ENCODE data around the gene PITPNC1.
"Not testable (repeated sequence)": the region's sequence is repeated elsewhere in the genome, so short reads cannot be mapped to it uniquely, and the experiment has no call there.

The PITPNC1 gene

DNA sequence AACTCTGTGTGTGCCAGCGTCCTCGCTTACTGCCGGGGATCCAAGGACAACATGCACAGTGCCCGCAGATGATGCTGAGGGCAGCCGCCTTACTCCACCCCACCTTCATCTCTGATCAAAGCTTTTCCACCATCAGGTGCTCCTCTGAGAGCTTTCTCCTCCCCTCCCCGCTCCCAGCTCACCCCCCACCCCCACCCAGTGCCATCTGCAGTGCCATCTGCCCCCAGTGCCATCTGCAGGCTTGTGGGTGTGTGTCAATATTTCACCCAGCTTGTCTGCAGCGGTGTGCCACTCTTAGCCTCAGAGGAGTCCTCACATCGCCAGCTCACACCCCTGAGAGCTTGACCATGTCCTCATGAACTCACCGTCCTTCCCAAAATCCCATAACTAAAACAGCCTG, 242.5 kb downstream of the PITPNC1 start:
- DNase-seq (ENCODE audit: low read depth, low spot score) = no peak

DNA sequence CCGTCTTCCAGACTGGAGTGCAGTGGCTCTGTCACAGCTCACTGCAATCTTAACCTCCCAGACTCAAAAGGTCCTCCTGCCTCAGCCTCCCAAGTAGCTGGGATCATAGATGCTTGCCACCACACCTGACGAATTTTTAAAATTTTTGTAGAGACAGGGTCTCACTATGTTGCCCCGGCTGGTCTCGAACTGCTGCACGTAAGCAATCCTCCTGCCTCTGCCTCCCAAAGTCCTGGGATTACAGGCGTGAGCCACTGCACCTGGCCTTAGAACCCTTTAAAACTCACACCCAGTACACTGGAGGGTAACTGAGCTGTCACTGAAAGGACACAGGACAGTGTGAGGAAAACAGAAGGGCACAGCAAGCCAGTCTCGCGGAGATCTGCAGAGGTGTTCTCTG, 243.0 kb downstream of the PITPNC1 start:
- DNase-seq (ENCODE audit: low read depth, low spot score) = no peak

DNA sequence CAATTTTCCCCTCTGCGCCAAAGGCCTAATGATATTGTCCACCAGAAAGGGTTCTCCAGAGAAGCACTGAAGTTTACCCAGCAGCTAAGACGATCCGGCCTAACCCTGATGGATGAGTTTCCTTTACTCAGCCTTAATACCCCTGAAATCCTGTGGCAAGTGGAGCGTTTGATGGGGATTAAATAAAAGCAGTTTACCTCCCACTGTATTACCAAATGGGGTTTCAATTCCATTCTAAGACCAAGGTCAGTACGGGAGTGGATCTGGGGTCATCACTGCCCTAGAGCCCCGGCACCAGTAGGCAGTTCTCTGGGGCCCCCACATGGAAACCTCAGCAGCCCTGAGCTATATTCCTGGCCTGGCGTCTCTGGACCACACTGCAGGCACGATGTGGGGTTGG, 243.6 kb downstream of the PITPNC1 start:
- no peak for DNase-seq (ENCODE audit: low read depth, low spot score)

DNA sequence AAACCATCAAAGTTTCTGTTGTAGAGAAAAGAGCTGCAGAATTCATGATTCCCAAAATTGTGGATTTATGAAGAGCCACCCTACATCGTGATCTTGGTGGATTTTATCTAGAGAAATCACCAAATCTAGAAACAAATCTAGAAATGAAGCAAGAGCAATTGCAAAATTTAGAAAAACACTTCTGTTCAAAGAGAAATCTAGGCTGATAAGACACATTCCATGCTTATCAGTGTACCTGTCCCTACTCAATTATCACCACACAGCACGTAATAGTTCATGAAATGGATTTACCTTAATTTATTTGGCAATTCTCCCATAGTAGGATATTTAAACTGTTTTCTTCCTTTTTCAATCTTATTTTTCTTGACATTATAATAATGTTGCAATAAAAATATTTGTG, 246.7 kb downstream of the PITPNC1 start:
- no peak for DNase-seq (ENCODE audit: low read depth, low spot score)

DNA sequence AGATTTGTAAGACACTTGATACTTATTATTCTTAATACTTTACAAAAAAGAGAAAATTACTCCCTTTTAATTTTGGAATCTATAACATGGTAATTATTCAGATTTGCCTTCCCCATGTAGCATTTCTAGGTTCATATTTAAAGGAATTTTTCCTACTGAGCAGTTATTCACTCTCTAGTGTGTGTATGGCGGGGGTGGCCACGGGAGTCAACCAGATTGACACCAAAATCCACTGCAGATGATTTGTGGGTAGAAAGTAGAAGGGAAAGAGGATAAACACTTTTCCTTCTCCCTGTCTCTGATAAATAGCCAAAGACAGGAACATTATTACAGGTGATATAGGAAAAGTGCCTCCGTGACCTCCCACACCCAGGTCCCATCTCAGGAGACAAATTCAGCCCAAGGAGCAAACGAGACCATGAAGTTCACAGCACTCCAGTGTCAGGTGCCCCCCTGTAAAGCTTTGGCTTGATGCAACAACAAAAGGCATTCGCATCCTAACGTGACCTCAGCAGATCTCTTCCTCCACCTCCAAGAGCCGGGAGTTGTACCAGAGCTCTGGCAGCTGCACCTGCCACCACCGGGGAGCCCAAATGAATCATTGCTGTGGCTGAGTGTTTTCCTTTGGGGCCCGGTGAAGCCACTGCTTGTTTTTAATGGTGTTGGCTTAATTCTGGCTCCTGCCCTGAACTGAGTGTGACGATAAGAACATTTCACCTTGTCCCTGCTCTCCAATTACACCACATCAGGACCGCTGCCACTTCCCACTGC, 248.0 kb downstream of the PITPNC1 start:
- DNase-seq (ENCODE audit: low read depth, low spot score) = no peak

DNA sequence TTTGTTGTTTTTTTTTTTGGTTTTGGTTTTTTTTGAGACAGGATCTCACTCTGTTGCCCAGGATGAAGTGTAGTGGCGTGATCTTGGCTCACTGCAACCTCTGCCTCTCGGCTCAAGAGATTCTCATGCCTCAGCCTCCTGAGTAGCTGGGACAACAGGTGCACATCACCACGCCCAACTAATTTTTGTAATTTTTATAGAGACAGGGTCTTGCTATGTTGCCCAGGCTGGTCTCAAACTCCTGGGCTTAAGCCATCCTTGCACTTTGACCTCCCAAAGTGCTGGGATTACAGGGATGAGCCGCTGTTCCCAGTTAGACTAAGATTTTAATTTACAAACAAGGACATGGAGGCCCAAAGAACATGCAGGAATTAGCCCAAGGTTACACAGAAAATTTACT, 248.9 kb downstream of the PITPNC1 start:
- DNase-seq (ENCODE audit: low read depth, low spot score) = no peak

DNA sequence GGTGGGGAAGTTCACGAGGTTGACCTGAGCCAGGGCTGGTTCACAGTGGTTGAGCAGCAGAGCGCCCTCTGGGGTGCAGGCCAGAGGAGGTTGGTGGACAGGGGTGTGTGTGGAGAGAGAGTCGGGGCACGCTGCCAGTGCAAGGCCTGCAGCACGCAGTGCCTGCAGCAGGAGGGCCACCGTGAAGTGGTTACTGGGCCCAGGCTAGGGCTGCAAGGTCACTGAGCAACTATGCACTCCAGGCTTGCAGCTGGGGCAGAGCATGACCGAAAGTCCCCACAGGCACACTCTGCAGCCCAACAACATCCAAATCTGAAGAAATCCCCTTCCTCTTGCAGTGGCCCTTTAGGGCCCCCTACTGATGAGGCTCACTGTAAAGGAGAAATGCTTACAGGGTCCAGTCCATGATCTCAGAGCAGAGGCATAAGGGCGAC, 251.5 kb downstream of the PITPNC1 start:
- no peak for DNase-seq (ENCODE audit: low read depth, low spot score)

DNA sequence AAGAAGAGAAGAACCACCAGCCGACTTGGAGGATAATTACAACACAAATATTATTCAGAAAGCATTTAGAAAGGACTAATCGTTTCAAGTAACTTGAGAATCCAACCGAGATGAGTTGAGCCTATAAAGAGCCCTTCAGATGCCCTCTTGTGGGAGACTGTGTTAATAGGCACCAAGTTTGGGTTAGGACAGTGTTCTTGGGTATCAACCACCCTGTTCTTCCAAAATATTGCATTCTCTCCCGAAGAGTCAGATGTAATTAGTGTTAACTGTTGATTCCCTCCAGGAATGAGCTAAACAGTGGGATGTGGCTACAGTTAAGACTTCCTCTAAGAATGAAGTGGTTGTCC, 252.9 kb downstream of the PITPNC1 start:
- peak; percentile 49 for DNase-seq (ENCODE audit: low read depth, low spot score)

DNA sequence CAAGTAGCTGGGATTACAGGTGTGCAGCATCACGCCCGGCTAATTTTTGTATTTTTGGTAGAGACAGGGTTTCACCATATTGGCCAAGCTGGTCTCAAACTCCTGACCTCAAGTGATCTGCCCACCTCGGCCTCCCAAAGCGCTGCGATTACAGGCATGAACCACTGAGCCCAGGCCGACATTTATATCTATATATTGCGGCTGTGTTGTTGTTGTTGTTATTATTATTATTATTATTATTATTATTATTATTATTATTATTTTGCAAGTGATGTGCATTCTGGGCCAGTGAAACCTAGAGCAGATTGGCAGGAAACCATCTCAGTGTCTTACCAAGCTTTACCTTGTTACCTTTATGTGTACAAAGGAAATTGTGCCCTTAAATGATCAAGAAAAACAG, 253.8 kb downstream of the PITPNC1 start:
- DNase-seq (ENCODE audit: low read depth, low spot score) = not testable (repeated sequence)

DNA sequence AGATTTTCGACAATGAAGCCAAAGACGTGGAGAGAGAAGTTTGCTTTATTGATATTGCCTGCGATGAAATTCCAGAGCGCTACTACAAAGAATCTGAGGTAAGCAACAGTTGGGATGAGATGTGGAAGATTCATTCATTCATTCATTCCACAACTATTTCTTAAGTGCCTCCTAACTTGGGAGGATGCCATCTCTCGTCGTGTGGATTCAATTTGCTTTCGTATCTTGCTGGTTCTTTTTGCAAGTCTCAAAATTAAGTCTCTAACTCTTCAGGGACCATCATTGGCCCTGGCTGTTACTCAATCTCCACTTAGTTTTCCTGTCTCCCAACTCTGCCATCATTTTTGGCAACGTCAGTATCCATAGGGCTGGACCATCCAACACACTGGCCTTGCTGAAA, 255.1 kb downstream of the PITPNC1 start:
- no peak for DNase-seq (ENCODE audit: low read depth, low spot score)

DNA sequence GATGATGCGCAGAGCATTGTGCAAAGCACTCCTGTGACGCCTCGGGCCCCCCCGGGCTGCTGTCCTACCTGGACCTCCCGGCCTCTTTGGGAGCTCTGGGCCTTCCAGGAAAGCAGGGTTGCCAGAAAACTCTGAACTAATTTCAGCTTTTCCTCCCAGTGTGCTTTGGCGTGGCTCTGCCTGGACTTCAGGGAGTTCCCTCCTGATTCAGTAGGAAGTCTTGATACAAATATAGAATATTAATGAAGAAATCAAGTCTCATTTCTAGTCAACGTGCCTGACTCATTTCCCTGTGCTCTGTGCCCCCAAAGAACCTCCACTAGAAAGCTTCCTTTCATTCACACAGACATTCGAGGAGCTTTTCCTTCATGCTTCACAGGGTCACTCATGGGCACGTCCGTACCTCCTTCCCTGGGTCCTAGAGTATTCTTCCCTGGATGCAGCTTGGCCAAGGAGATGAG, 256.7 kb downstream of the PITPNC1 start:
- no peak for DNase-seq (ENCODE audit: low read depth, low spot score)

DNA sequence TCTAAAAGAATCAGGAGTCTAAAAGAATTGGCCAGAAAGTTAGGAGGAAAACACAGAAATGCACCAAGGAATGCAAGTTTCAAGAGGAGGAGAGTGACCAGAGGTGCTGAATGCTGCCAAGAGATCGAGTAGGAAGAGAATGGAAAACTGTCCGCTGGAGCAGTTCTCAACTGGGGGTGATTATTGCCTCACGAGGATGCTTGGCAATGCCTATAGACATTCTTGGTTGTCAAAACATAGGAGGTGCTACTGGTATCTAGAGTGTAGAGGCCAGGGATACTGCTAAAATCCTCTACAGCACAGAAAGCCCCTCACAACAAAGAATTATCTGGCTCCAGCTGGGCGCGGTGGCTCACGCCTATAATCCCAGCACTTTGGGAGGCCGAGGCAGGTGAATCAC, 258.6 kb downstream of the PITPNC1 start:
- no peak for DNase-seq (ENCODE audit: low read depth, low spot score)

DNA sequence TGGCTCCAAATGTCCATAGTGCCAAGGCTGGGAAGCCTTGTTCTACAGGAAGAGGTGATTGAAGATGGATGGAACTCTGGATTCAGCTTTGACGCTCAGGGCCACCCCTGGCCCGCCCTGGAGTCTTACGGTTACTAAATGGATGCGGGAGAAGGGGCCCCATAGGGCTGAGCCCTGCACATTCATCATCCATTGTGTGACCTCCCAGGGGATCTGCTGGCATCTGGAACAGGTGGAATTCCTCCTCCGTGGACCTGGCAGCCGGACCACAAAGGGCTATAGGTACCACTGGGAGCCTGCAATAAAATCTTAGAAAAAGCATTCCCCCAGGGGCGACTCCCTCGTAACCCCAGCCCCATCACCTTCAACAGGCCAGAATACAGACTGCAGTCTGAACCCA, 259.2 kb downstream of the PITPNC1 start:
- DNase-seq (ENCODE audit: low read depth, low spot score) = no peak

DNA sequence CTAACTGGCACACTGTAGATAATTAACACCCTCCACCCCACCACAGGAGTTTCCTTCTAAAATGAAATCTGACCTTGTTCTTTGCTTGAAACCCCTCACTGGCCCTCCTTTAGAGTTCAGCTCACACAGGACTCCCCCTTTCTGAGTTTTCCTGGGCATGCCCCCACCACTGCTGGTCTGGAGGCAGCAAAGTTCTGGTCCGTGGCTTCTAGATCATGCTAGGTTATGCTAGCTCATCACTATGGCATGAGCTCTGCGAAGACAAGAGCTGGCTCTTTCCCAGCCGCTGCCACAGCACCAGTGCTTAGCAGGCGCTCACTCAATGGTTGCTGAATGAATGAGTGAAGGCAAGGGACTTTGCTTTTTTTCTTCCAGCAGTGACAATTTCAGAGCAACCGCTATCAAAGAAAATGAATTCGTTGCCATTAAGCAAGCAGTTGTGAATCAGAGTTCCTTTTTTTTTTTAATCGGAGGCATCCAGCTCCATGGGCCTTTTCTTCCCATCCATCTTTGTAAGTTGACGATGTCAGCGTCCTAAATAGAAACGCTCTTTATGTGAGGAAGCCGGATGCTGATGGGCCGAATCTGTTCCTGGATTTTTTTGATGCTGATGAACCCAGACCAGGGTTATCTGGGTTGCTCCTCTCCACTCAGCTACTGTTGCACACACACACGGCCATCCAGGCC, 259.9 kb downstream of the PITPNC1 start:
- DNase-seq (ENCODE audit: low read depth, low spot score) = peak; percentile 74

DNA sequence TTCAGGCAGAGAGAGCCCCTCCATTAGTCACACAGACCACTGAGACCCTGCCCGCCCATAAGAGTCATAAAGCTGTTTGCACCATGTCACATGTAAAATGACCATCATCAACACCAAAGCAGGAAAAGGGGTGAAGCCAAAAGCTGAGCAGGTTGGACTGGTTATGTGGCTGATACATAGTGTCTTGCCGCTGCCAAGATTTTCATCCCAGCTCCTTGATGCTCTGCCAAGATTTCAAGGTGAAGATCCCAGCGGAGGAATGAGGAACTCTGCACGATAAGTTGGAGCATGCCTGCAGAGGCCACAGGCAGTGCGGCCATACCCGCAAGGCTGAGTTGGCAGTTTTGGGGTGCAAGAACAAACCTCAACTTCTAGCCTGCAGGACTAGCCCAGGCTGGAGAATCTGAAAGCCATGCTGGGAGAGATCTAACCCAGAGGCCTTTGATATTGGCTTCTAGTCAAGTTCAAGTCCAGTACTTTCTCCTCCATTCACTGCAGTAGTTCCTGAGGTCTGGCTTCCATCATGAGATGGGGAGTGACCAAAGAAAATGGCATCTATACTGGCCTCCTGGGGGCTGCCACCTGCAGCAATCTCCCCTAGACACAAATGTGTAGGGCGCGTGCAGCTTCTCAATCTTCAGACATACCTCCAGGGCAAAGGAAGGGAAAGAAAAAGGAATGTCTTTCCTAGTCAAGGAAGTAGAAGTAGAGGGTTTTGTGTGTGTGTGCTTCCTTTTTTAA, 261.0 kb downstream of the PITPNC1 start:
- DNase-seq (ENCODE audit: low read depth, low spot score) = no peak

DNA sequence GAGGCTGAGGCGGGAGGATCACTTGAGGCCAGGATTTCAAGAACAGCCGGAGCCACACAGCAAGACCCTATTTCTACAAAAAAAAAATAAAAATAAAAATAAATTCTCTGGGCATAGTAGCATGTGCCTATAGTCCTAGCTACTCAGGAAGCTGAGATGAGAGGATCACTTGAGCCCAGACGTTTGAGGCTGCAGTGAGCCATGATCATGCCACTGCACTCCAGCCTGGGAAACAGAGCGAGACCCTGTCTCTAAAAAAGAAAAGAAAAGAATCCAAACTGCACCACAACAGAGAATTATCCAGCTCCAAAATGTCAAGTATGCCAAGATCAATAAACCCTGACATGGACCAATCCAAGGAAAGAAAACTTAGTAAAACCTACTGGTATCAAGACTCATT, 261.8 kb downstream of the PITPNC1 start:
- no peak for DNase-seq (ENCODE audit: low read depth, low spot score)

DNA sequence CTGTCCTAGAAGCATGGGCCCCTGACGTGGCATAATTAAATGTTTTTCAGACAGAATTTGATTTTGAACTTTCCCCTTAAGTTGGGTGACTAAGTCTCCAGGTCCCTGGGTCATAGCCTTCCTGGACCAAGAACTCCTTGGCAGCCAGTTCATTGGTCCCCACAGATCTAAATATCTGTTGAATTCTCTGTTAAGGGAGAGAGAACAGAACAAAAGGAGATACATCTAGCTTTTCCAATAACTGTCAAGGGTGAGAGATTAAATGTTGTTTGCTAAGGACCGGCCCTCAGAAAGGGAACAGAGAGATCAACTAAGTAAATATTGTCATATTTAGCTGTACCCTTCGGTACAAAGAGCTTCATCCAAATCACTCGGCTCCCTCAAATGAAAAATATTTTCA, 262.5 kb downstream of the PITPNC1 start:
- no peak for DNase-seq (ENCODE audit: low read depth, low spot score)

DNA sequence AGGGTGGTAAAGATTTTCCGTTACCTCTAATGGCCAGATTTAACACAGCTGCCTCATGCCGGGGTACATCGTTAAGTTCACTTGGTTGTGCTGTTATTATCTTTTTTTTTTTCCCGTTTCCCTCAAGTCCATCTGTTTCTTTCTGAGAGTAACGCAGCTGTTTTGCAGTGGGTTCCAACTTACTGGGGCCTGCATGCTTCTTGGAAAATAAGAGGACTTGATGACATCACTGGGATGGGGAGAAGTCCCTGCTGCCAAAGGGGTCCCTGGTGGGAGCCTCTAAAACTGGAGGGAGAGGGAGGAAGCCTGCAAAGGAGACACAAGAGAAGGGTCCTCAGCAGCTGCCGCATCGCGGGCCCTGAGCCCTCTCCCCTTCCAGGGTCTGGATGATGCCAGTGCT, 262.9 kb downstream of the PITPNC1 start:
- DNase-seq (ENCODE audit: low read depth, low spot score) = no peak

DNA sequence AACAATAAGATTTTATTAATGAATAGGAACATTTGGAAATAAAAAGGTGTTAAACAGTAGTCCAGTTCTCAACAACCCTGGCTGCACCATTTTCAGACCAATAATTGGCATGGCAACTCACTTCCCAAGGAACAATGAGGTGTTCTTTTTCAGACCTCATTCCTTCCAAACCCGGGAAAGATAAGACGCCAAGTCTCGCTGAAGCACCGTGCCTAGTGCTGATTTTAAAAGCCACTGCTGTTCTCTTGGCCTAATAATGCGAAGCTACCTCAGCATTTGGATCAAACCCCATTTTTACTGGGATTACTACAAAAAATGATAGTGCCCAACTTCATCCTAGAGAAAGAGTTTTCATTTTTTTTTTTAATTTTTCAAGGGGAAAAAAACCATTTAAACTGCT, 265.4 kb downstream of the PITPNC1 start:
- peak; percentile 49 for DNase-seq (ENCODE audit: low read depth, low spot score)

DNA sequence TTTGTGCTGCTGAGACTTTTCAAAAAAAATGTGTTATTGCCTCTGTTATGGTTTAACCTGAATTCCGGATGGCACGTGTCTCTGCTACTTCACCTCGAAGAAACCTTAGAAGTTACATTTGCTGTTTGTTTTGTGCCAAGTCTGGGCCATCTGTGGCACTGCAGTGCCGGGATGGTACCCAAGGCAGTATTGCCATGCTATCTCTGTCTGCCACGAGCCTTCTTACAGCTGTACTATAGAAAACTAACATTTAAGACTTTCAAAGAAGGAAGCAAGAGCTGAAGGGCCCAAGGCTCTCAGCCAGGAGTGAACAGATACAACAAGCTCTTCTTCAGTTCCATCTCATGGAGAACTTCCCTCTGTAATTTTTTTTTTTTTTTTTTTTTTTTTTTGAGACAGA, 267.0 kb downstream of the PITPNC1 start:
- DNase-seq (ENCODE audit: low read depth, low spot score) = no peak

DNA sequence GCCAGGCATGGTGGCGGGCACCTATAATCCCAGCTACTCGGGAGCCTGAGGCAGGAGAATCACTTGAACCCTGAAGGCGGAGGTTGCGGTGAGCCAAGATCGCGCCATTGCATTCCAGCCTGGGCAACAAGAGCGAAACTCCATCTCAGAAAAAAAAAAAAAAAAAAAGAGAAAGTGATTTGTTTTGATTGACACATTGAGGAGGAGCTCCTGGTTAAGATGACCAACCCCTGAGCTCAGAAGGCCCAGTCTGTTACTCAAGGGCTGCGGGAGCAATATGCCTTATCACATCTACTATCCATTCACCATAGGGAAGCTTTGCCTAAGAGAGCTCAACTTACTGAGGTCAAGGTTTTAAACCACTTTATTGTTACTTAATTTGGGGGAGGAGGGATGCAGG, 268.1 kb downstream of the PITPNC1 start:
- DNase-seq (ENCODE audit: low read depth, low spot score) = not testable (repeated sequence)

DNA sequence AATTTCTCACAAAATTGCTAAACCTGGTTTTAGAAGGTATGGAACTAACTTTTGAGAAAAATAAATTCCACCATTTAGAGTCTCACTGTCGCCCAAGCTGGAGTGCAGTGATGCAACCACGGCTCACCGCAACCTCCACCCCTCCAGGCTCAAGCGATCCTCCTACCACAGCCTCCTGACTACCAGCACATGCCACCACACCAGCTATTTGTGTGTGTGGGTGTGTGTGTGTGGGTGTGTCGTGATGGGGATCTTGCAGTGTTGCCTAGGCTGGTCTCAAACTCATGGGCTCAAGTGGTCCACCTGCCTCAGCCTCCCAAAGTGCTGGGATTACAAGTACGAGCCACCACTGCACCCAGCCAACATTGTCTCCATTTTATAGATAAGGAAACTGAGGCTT, 269.4 kb downstream of the PITPNC1 start:
- no peak for DNase-seq (ENCODE audit: low read depth, low spot score)

DNA sequence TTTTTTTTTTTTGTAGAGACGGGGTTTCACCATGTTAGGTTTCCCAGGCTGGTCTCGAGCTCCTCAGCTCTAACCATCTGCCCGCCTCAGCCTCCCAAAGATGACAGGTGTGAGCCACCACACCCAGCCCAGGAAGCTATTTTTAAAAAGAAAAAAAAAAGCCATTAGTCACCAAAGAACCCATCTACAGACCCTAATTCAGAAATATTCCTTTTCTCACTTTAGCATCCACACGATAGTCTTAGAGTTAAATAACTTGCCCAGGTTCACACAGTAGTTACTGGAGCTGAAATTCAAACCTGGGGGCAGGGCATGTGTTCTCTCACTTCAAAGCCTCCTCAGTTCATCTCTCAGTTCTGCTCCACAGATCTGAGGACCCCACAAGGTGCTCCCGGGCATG, 270.4 kb downstream of the PITPNC1 start:
- no peak for DNase-seq (ENCODE audit: low read depth, low spot score)

Data from astrocyte of the hippocampus (primary cell).